NT2/D1 (cell line): ENCODE measurements around the gene SHQ1.

Source experiments
- SUZ12 ChIP-seq: IDR thresholded peaks from 2 replicates; pipeline ENCODE4 v1.6.1; 2011; ENCODE audit not compliant: insufficient read length, insufficient read depth; ENCODE audit errors: extremely low read depth
- YY1 ChIP-seq: IDR thresholded peaks from 2 replicates; pipeline ENCODE4 v1.6.1; 2011; ENCODE audit not compliant: insufficient read length, insufficient read depth
- ZNF274 ChIP-seq: IDR thresholded peaks from 2 replicates; pipeline ENCODE4 v1.6.1; 2011; ENCODE audit warnings: mild to moderate bottlenecking, low read depth, low read length

- no peak for TF ChIP-seq ZNF274
- TF ChIP-seq YY1 = no peak
- no peak for TF ChIP-seq SUZ12
Measured at GRCh38 chr3:72860053-72860452, 11.8 kb upstream of the SHQ1 start.
